Spinal cord (tissue), 10 donors: ENCODE measurements around the gene DPP6. TPM values are rescaled to one million over a fixed set of nuclear protein-coding genes. Genes with fewer than 3 reads are reported as not detected.
"Not testable (repeated sequence)": the region's sequence is repeated elsewhere in the genome, so short reads cannot be mapped to it uniquely, and the experiment has no call there.

ENCODE experiments used
- DNase-seq, 6 donors: peaks; one replicate each; pipeline versions ENCODE4 v3.0.0 to v3.0.0-alpha.2; 2013 to 2015; ENCODE audit warnings: low spot score in 6 of 6, low read depth in 4 of 6
- H3K27ac ChIP-seq: one replicate; pipeline ENCODE4 v1.5.1; 2013; ENCODE audit warnings: low read depth, low read length, control low read depth
- H3K27me3 ChIP-seq: one replicate; pipeline ENCODE4 v1.6.1; 2013; ENCODE audit warnings: low read length; ENCODE audit not compliant: control insufficient read depth, insufficient read depth
- H3K36me3 ChIP-seq: one replicate; pipeline ENCODE4 v1.6.1; 2013; ENCODE audit warnings: low read length; ENCODE audit not compliant: control insufficient read depth, insufficient read depth
- H3K4me1 ChIP-seq: one replicate; pipeline ENCODE4 v1.6.1; 2013; ENCODE audit warnings: low read length; ENCODE audit not compliant: control insufficient read depth, insufficient read depth
- H3K4me3 ChIP-seq: one replicate; pipeline ENCODE4 v1.5.1; 2013; ENCODE audit warnings: low read depth, low read length, control low read depth
- H3K9me3 ChIP-seq: one replicate; pipeline ENCODE4 v1.6.1; 2013; ENCODE audit warnings: low read length; ENCODE audit not compliant: control insufficient read depth, insufficient read depth
- WGBS: methylation state at CpG from one replicate; pipeline ENCODE4 v1.1.5; 2013; ENCODE audit warnings: missing lambda C conversion rate; ENCODE audit not compliant: insufficient coverage; 5-methylcytosine and 5-hydroxymethylcytosine counted together
- polyA plus RNA-seq, 2 donors: library from polyadenylated mRNA; unstranded; fragments of 120-200 nt; gene quantifications; one replicate each; pipeline ENCODE4 v1.2.1, GENCODE V29; 2013; ENCODE audit not compliant: insufficient read length in 2 of 2
- total RNA-seq, 2 donors: library from RNA; depleted of rRNA in 1 of 2; stranded (reverse); fragments of 120-200 nt in 1 of 2; fragments of >200 nt in 1 of 2; gene quantifications; one replicate each; pipeline versions ENCODE4 v1.2.3 to v1.2.4, GENCODE V29; 2013 to 2014
- donor health status: healthy.

Gene DPP6
- total and polyA plus RNA-seq, 4 donors: 36.3 to 104 (median 78.5) TPM

- peak in 4 of 6 donors; percentile 43 to 96 (median 78) for DNase-seq
- H3K36me3 ChIP-seq, H3K9me3 ChIP-seq, H3K27ac ChIP-seq, H3K4me3 ChIP-seq, H3K27me3 ChIP-seq, H3K4me1 ChIP-seq: not testable (repeated sequence)
- WGBS: no CpG with 5 or more reads among the region's 4 CpGs
Observed at GRCh38 chr7:154071833-154072232, 19.6 kb downstream of the DPP6 start.

DNA sequence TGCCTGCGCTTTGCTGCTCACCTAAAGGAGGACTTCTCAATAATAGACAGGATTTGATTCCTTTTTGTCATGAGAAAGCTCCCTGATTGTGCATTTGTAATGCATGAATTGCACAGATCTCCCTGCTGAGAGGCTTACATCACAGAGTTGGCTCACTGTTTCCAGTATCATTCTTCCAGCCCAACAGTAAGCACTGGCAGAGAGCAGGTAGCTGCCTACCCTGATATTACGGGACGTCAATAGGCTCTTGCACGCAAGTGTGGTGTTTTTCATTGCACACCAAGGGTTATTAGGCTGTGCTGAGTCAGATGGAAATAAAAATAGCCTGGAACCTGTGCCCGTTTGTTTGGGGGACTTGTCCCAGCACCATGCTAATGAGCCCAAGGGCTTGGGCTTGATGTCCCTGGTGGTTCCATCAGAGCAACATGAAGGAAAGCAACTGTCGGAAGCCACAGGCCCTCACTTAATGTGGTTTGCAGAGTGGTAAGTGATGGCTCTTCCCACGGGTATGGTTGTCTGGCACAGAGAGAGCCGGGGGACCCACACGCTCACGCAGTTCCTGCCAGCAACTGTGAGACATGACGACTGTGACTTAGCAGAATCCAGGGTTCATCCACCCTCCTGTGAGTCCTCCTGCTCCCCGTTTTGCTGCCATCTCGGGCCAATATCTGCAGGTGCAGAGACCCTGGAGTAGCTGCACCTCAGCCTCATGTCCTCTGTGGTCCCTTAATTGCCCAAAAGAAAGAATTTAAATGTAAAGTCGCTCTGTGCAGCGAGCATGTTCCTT lies 20.4 kb downstream of the DPP6 start:
- not testable (repeated sequence) for H3K4me1 ChIP-seq, H3K9me3 ChIP-seq, H3K36me3 ChIP-seq, H3K27me3 ChIP-seq, H3K27ac ChIP-seq, H3K4me3 ChIP-seq
- 63% methylated on average over 11 of the region's 15 CpGs for WGBS
- peak in 2 of 6 donors; percentile 8 to 37 for DNase-seq

DNA sequence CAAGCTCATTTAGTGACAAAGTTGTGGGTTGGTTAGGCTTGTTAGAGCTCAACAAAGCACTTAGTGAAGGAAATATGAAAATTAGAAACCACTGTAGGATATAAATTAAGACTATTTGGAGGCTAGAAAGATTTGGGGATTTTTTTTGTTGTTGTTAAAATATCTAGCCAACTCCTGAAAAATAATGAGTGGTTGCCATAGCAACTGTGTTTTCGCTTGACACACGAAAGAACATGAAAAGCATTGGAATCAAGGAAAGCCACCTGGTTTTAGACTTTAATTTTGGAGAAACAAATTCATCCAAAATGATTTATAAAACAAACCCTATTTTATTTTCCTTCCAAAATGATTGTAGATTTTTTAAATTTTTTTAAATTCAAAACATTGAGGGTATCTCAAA lies 26.3 kb downstream of the DPP6 start:
- H3K4me1 ChIP-seq, H3K36me3 ChIP-seq, H3K4me3 ChIP-seq, H3K27ac ChIP-seq, H3K9me3 ChIP-seq, H3K27me3 ChIP-seq: not testable (repeated sequence)
- peak in 2 of 6 donors; percentile 26 to 43 for DNase-seq
- no CpG with 5 or more reads among the region's 2 CpGs for WGBS

- WGBS: no CpG with 5 or more reads among the region's 3 CpGs
- not testable (repeated sequence) for H3K36me3 ChIP-seq, H3K27ac ChIP-seq, H3K4me3 ChIP-seq, H3K4me1 ChIP-seq, H3K27me3 ChIP-seq, DNase-seq, H3K9me3 ChIP-seq
Observed at GRCh38 chr7:154080249-154080648, 28.1 kb downstream of the DPP6 start.

DNA sequence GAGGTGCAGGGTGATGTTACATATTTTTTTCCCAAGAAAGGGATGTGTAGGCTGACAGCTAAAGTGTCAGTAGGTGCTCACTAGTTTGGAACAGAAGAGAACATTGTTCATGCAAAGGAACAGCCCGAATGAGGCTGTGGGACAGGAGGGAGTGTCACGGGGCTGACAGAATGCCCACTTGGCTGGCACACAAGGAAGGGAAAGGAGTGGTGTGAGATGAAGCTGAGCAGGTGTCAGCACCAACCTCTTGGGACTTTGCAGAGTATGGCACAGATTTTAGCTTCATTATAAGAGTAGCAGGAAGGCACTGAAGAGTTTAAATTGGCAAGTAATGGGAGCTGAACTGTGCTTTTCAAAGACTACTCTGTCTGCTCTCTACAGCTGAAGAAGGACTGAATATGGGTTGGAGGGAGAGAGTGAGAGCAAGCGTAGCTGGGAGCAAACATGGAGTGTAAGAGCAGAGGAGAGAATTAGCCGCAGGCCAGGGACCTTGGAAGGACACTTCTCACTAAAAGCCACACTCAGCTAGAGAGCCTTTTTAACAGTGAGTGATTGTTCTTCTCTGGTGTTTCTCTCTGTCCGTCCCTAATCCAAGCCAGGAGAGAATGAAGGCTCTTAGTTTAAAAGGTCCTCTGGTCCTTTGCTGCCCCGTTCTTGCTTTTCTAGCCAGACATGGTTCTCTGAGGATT lies 35.0 kb downstream of the DPP6 start:
- peak in 1 of 6 donors; percentile 11 for DNase-seq
- not testable (repeated sequence) for H3K4me3 ChIP-seq, H3K9me3 ChIP-seq, H3K36me3 ChIP-seq, H3K27ac ChIP-seq, H3K4me1 ChIP-seq, H3K27me3 ChIP-seq
- no CpG with 5 or more reads among the region's 6 CpGs for WGBS

DNA sequence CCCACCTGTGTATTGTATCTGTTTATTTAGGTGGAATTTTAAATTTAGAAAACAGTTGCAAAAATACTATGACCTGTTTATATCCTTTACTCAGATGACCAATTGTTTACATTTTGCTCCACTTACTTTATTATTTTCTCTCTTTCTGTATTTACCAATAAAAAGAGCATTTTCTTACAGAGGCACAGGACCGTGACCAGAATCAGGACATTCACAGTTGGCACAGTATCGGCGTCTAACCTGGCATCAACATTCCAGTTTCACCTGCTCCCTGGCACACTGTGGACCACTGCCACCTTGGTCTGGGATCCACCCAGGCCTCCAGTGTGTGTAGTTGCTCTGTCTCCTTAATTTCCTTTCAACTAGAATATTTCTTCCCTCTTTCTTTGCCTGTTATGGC lies 39.9 kb downstream of the DPP6 start:
- H3K4me1 ChIP-seq, H3K36me3 ChIP-seq, H3K4me3 ChIP-seq, H3K27me3 ChIP-seq, H3K9me3 ChIP-seq, DNase-seq, H3K27ac ChIP-seq: not testable (repeated sequence)
- no CpG with 5 or more reads among the region's 3 CpGs for WGBS

DNA sequence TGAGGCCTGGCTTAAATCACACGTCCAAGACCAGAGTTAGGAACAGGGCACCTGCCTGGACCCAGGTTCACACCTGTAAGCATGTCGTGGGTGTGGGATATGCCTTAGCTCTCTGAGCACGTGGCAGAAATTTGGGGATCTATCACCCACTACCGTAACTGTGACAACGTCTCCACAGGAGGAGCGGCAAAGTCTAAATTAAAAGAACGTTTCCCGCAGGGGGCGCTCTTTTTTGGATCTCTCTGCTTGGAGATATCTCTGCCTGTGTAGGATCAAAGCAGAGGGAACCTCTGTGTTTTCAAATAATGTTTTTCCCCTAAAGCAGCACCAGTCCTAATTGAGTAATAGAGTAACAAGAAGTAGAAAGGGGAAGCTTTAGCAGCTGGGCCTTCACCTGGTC lies 43.0 kb downstream of the DPP6 start:
- 55% methylated on average over 3 of the region's 9 CpGs for WGBS
- not testable (repeated sequence) for H3K4me3 ChIP-seq, H3K27ac ChIP-seq, H3K9me3 ChIP-seq, H3K4me1 ChIP-seq, H3K27me3 ChIP-seq, H3K36me3 ChIP-seq, DNase-seq

- not testable (repeated sequence) for DNase-seq, H3K9me3 ChIP-seq, H3K36me3 ChIP-seq, H3K4me3 ChIP-seq, H3K4me1 ChIP-seq, H3K27me3 ChIP-seq, H3K27ac ChIP-seq
- 87% methylated on average over 5 of the region's 9 CpGs for WGBS
Observed at GRCh38 chr7:154105063-154105462, 52.9 kb downstream of the DPP6 start.

DNA sequence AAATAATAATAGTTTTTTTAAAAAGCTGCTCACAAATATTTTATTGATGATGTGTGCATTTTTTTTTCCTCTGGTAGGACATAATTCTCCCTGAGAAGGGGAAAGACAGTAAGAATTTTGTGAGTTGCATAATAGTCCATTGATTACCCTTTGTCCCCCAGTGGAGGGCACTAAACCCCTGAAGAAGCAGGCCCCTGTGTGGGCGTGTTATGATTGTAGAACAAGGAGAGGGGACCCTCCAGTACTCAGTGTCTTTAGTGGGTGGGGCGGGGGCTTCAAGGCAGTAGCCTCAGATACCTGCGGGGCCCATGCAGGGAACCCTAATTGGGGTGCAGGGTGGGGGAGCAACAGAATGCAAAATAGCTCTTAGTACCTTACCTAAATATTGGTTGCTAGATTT lies 57.4 kb downstream of the DPP6 start:
- H3K4me3 ChIP-seq, H3K9me3 ChIP-seq, H3K27ac ChIP-seq, H3K27me3 ChIP-seq, H3K36me3 ChIP-seq, H3K4me1 ChIP-seq, DNase-seq: not testable (repeated sequence)
- WGBS: no CpG with 5 or more reads among the region's 3 CpGs

GRCh38 chr7:154113732-154114351 lies 61.6 kb downstream of the DPP6 start:
- whole genome bisulfite sequencing: no CpG with 5 or more reads among the region's 4 CpGs
- not testable (repeated sequence) for H3K9me3 ChIP-seq, H3K4me1 ChIP-seq, H3K36me3 ChIP-seq, DNase-seq, H3K4me3 ChIP-seq, H3K27ac ChIP-seq, H3K27me3 ChIP-seq
